ENCODE data around the gene GYPA. TPM values are rescaled to one million over a fixed set of nuclear protein-coding genes. Genes with fewer than 3 reads are reported as not detected.

Gene GYPA
- total RNA-seq, 2 experiments from 2014 or later: not detected

DNA sequence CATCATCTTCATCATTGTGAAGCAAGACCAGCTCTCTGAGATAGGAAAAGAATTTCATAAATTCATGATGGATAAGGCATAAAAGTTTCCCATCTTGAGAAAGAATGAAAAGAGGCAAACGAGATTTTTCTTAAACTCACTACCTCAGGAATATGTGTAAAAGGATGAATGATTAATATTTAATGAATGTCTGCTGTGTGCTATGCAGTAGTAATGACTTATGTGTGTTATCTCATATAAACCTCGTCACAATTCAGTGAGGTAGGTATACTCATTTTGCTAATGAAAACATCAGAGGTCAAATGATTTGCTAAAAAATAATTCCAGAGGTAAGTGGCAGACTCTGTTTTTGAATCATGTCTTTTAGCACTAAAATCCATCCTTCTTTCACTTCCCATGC is 42.6 kb upstream of the GYPA start:
- intact Hi-C loops (cut with DNase I, micrococcal nuclease): no loop called here
- H3K9me3 Mint-ChIP-seq: no peaks in the 10 kb centered on the region
- no peak overlapping the region for H3K4me3 Mint-ChIP-seq
- Histone ChIP-seq H3K27ac (ENCODE audit: low read depth in 1 of 2, low read length in 2 of 2) (no peak overlapping the region), H3K9me3 (ENCODE audit: control insufficient read depth in 1 of 2, insufficient read depth in 1 of 2, low read length in 2 of 2) (no peaks in the 10 kb centered on the region), H3K27me3 (ENCODE audit: control insufficient read depth in 1 of 2, insufficient read depth in 2 of 2, low read length in 2 of 2) (no peaks in the 10 kb centered on the region), H3K4me1 (ENCODE audit: insufficient read depth, low read length) (no peaks in the 10 kb centered on the region), H3K36me3 (ENCODE audit: insufficient read depth, low read length) (no peaks in the 10 kb centered on the region), H3K4me3 (ENCODE audit: low read length) (no peak overlapping the region)
- H3K27ac Mint-ChIP-seq: no peak overlapping the region
- no peak for DNase-seq
- H3K4me1 Mint-ChIP-seq (ENCODE audit: low read depth): no peaks in the 10 kb centered on the region
- no peak for ATAC-seq (ENCODE audit: poor library complexity)
- no peaks in the 10 kb centered on the region for H3K36me3 Mint-ChIP-seq (ENCODE audit: low read depth)
- ChIA-PET CTCF (no interaction called here), POLR2A (no interaction called here)
- no peak for TF ChIP-seq CTCF (IDR thresholded peaks at IDR 0.05)
- H3K27me3 Mint-ChIP-seq: no peaks in the 10 kb centered on the region

GRCh38 chr4:144181391-144181790 is 40.9 kb upstream of the GYPA start:
- no peak overlapping the region for H3K4me3 ChIP-seq (ENCODE audit: low read length)
- intact Hi-C loops (cut with DNase I, micrococcal nuclease): no loop called here
- ChIA-PET CTCF (no interaction called here), POLR2A (no interaction called here)
- DNase-seq (no peak), ATAC-seq (ENCODE audit: poor library complexity) (no peak)
- no peaks in the 10 kb centered on the region for H3K9me3 Mint-ChIP-seq
- H3K36me3 Mint-ChIP-seq (ENCODE audit: low read depth): no peaks in the 10 kb centered on the region
- no peak overlapping the region for H3K27ac Mint-ChIP-seq
- no peaks in the 10 kb centered on the region for H3K4me1 ChIP-seq (ENCODE audit: insufficient read depth, low read length)
- no peaks in the 10 kb centered on the region for H3K4me1 Mint-ChIP-seq (ENCODE audit: low read depth)
- H3K27ac ChIP-seq (ENCODE audit: low read depth in 1 of 2, low read length in 2 of 2): no peak overlapping the region
- H3K36me3 ChIP-seq (ENCODE audit: insufficient read depth, low read length): no peaks in the 10 kb centered on the region
- H3K27me3 ChIP-seq (ENCODE audit: control insufficient read depth in 1 of 2, insufficient read depth in 2 of 2, low read length in 2 of 2): no peaks in the 10 kb centered on the region
- TF ChIP-seq CTCF (IDR thresholded peaks at IDR 0.05): no peak
- H3K9me3 ChIP-seq (ENCODE audit: control insufficient read depth in 1 of 2, insufficient read depth in 1 of 2, low read length in 2 of 2): no peaks in the 10 kb centered on the region
- H3K27me3 Mint-ChIP-seq: no peaks in the 10 kb centered on the region
- no peak overlapping the region for H3K4me3 Mint-ChIP-seq

GRCh38 chr4:144179152-144179739 is 38.7 kb upstream of the GYPA start:
- H3K36me3 ChIP-seq (ENCODE audit: insufficient read depth, low read length): no peaks in the 10 kb centered on the region
- no peak overlapping the region for H3K4me3 ChIP-seq (ENCODE audit: low read length)
- H3K4me1 Mint-ChIP-seq (ENCODE audit: low read depth): no peaks in the 10 kb centered on the region
- H3K4me3 Mint-ChIP-seq: no peak overlapping the region
- DNase-seq (no peak), ATAC-seq (ENCODE audit: poor library complexity) (no peak)
- H3K27ac Mint-ChIP-seq: no peak overlapping the region
- no peaks in the 10 kb centered on the region for H3K27me3 ChIP-seq (ENCODE audit: control insufficient read depth in 1 of 2, insufficient read depth in 2 of 2, low read length in 2 of 2)
- no peaks in the 10 kb centered on the region for H3K9me3 ChIP-seq (ENCODE audit: control insufficient read depth in 1 of 2, insufficient read depth in 1 of 2, low read length in 2 of 2)
- H3K27ac ChIP-seq (ENCODE audit: low read depth in 1 of 2, low read length in 2 of 2): no peak overlapping the region
- no peaks in the 10 kb centered on the region for H3K27me3 Mint-ChIP-seq
- no peaks in the 10 kb centered on the region for H3K4me1 ChIP-seq (ENCODE audit: insufficient read depth, low read length)
- TF ChIP-seq CTCF (IDR thresholded peaks at IDR 0.05): no peak
- intact Hi-C loops (cut with DNase I, micrococcal nuclease): loop anchor here in 1 of 2 experiments (5.0 kb wide), 1 partner anchor 1378 kb away; no protein-coding TSS in a partner anchor
- no peaks in the 10 kb centered on the region for H3K9me3 Mint-ChIP-seq
- ChIA-PET CTCF (no interaction called here), POLR2A (no interaction called here)
- no peaks in the 10 kb centered on the region for H3K36me3 Mint-ChIP-seq (ENCODE audit: low read depth)
